GM21786 (cell line): ENCODE data around the gene AKNA.

Experiments
- ATAC-seq: cut with Tn5 transposase; IDR thresholded peaks from one replicate; pipeline ENCODE4 v1.9.1; 2021; ENCODE audit not compliant: unreplicated experiment

The AKNA gene

GRCh38 chr9:114308361-114308950 lies 79.3 kb downstream of the AKNA start:
- no peak for ATAC-seq

- ATAC-seq, result no peak
These were observed 79.9 kb downstream of the AKNA start for GRCh38 chr9:114307899-114308267.

- no peak for ATAC-seq
These were observed 83.2 kb downstream of the AKNA start for GRCh38 chr9:114304416-114305188.

GRCh38 chr9:114303977-114304376 lies 83.8 kb downstream of the AKNA start:
- ATAC-seq, result no peak

GRCh38 chr9:114303571-114303970 lies 84.2 kb downstream of the AKNA start:
- no peak for ATAC-seq

GRCh38 chr9:114302727-114303126 lies 85.1 kb downstream of the AKNA start:
- ATAC-seq, result no peak

GRCh38 chr9:114301798-114302565 lies 85.8 kb downstream of the AKNA start:
- ATAC-seq, result no peak

GRCh38 chr9:114300846-114301797 lies 86.7 kb downstream of the AKNA start:
- ATAC-seq, result no peak

GRCh38 chr9:114300153-114300845 lies 87.5 kb downstream of the AKNA start:
- no peak for ATAC-seq

- ATAC-seq, result no peak
These were observed 88.3 kb downstream of the AKNA start for GRCh38 chr9:114299286-114300152.

GRCh38 chr9:114296338-114296737 lies 91.4 kb downstream of the AKNA start:
- no peak for ATAC-seq

GRCh38 chr9:114294664-114295063 lies 93.1 kb downstream of the AKNA start:
- no peak for ATAC-seq

GRCh38 chr9:114291886-114292590 lies 95.7 kb downstream of the AKNA start:
- no peak for ATAC-seq

- ATAC-seq, result no peak
These were observed 96.7 kb downstream of the AKNA start for GRCh38 chr9:114291064-114291474.

GRCh38 chr9:114290561-114290986 lies 97.2 kb downstream of the AKNA start:
- no peak for ATAC-seq

GRCh38 chr9:114289571-114290481 lies 98.0 kb downstream of the AKNA start:
- ATAC-seq, result no peak

GRCh38 chr9:114289106-114289505 lies 98.7 kb downstream of the AKNA start:
- no peak for ATAC-seq
